ELF-1 (cell line): ENCODE data around the gene SHLD2.
"Not testable (repeated sequence)": the region's sequence is repeated elsewhere in the genome, so short reads cannot be mapped to it uniquely, and the experiment has no call there.

Experiments
- DNase-seq: peaks from one replicate; pipeline ENCODE4 v3.0.0-alpha.2; 2016; ENCODE audit warnings: low read depth, low spot score

The SHLD2 gene

GRCh38 chr10:87094373-87095235 is at the start of gene SHLD2, which contains the start of gene GLUD1:
TSS of gene SHLD2 (plus strand) at chr10:87095206. CDS start at chr10:87151355, 56,149 bp downstream.
TSS of gene GLUD1 (minus strand) at chr10:87094843. CDS start at chr10:87094769, 74 bp downstream.
- DNase-seq: peak; percentile 91

GRCh38 chr10:87045434-87045938 is 49.5 kb upstream of the SHLD2 start:
- DNase-seq: no peak

- no peak for DNase-seq
These were observed 41.9 kb upstream of the SHLD2 start for GRCh38 chr10:87053111-87053510.

- DNase-seq: no peak
These were observed 41.3 kb upstream of the SHLD2 start for GRCh38 chr10:87053577-87054181.

GRCh38 chr10:87054373-87055295 is 40.4 kb upstream of the SHLD2 start:
- DNase-seq: peak; percentile 22

GRCh38 chr10:87058171-87058570 is 36.8 kb upstream of the SHLD2 start:
- no peak for DNase-seq

GRCh38 chr10:87059401-87059800 is 35.6 kb upstream of the SHLD2 start:
- DNase-seq: no peak

- no peak for DNase-seq
These were observed 34.6 kb upstream of the SHLD2 start for GRCh38 chr10:87060280-87060928.

GRCh38 chr10:87064651-87065050 is 30.4 kb upstream of the SHLD2 start:
- no peak for DNase-seq

- DNase-seq: no peak
These were observed 28.8 kb upstream of the SHLD2 start for GRCh38 chr10:87066178-87066577.

- no peak for DNase-seq
These were observed 28.1 kb upstream of the SHLD2 start for GRCh38 chr10:87066865-87067264.

GRCh38 chr10:87068281-87068680 is 26.7 kb upstream of the SHLD2 start:
- no peak for DNase-seq

- no peak for DNase-seq
These were observed 22.6 kb upstream of the SHLD2 start for GRCh38 chr10:87072449-87072848.

GRCh38 chr10:87076421-87076820 is 18.6 kb upstream of the SHLD2 start:
- not testable (repeated sequence) for DNase-seq

GRCh38 chr10:87079106-87079836 is 15.7 kb upstream of the SHLD2 start:
- DNase-seq: no peak

- DNase-seq: not testable (repeated sequence)
These were observed 14.4 kb upstream of the SHLD2 start for GRCh38 chr10:87080621-87081020.

- not testable (repeated sequence) for DNase-seq
These were observed 13.4 kb upstream of the SHLD2 start for GRCh38 chr10:87081574-87081973.

GRCh38 chr10:87082219-87082618 is 12.8 kb upstream of the SHLD2 start:
- DNase-seq: peak; percentile 19

GRCh38 chr10:87083576-87084290 is 11.3 kb upstream of the SHLD2 start:
- not testable (repeated sequence) for DNase-seq
